HUES6 (cell line): ENCODE measurements around the gene PEPD.

Experiments
- H3K27ac ChIP-seq: 2 replicates; pipeline ENCODE4 v1.7.0; 2013; ENCODE audit warnings: low read depth, mild to moderate bottlenecking, low read length, inconsistent platforms
- H3K27me3 ChIP-seq: 2 replicates; pipeline ENCODE4 v1.6.1; 2013; ENCODE audit warnings: low read length; ENCODE audit not compliant: control insufficient read depth, insufficient read depth
- H3K36me3 ChIP-seq: 2 replicates; pipeline ENCODE4 v1.6.1; 2013; ENCODE audit warnings: low read length; ENCODE audit not compliant: control insufficient read depth, insufficient read depth
- H3K4me1 ChIP-seq: 2 replicates; pipeline ENCODE4 v1.6.1; 2013; ENCODE audit warnings: low read length; ENCODE audit not compliant: control insufficient read depth, insufficient read depth
- H3K4me3 ChIP-seq: 2 replicates; pipeline ENCODE4 v1.5.1; 2013; ENCODE audit warnings: low read depth, low read length
- H3K9ac ChIP-seq: one replicate; pipeline ENCODE4 v1.6.1; 2013; ENCODE audit warnings: mild to moderate bottlenecking, low read length
- H3K9me3 ChIP-seq: 2 replicates; pipeline ENCODE4 v1.6.1; 2013; ENCODE audit warnings: low read depth, low read length; ENCODE audit not compliant: control insufficient read depth, insufficient read depth

PEPD gene

DNA sequence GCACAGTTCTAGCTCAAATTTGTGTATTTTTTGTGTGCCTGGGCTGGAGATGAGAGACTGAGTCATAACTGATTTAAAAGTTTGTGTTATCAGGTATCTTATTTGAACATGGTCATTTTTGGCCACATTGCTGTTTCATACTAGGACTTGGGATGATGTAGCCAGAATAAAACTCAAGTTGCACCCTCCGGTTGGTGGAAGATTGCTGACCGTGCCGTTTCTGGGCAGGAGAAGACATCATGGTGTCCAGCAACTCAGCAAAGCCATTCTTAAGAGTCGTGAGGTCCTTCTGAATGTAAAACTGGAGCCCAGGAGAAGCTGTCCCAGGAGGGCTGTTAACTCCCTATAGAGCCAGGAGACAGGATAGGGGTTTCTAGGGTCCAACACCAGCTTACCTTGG lies 140.5 kb downstream of the PEPD start:
- no peaks in the 10 kb centered on the region for H3K27me3 ChIP-seq
- no peak overlapping the region for H3K27ac ChIP-seq
- H3K9ac ChIP-seq: no peak overlapping the region
- H3K9me3 ChIP-seq: no peaks in the 10 kb centered on the region
- peaks cover 21% of the 10 kb centered on the region for H3K36me3 ChIP-seq
- H3K4me3 ChIP-seq: no peak overlapping the region
- peaks cover 41% of the 10 kb centered on the region for H3K4me1 ChIP-seq

- H3K4me3 ChIP-seq: no peak overlapping the region
These were observed 142.3 kb downstream of the PEPD start for GRCh38 chr19:33379151-33379829.

GRCh38 chr19:33377586-33378475 lies 143.8 kb downstream of the PEPD start:
- peaks cover 16% of the 10 kb centered on the region for H3K36me3 ChIP-seq
- no peak overlapping the region for H3K27ac ChIP-seq
- H3K9me3 ChIP-seq: no peaks in the 10 kb centered on the region
- H3K4me1 ChIP-seq: peaks cover 52% of the 10 kb centered on the region
- no peaks in the 10 kb centered on the region for H3K27me3 ChIP-seq
- no peak overlapping the region for H3K4me3 ChIP-seq
- no peak overlapping the region for H3K9ac ChIP-seq

More at GRCh38 chr19:33379151-33379829, 142.3 kb downstream of the PEPD start:
- H3K4me1 ChIP-seq: peaks cover 52% of the 10 kb centered on the region
- no peaks in the 10 kb centered on the region for H3K27me3 ChIP-seq
- H3K36me3 ChIP-seq: peaks cover 16% of the 10 kb centered on the region
- H3K9me3 ChIP-seq: no peaks in the 10 kb centered on the region
- H3K9ac ChIP-seq: no peak overlapping the region
- no peak overlapping the region for H3K27ac ChIP-seq

GRCh38 chr19:33376941-33377557 lies 144.5 kb downstream of the PEPD start:
- no peak overlapping the region for H3K27ac ChIP-seq
- H3K4me1 ChIP-seq: peaks cover 50% of the 10 kb centered on the region
- H3K27me3 ChIP-seq: no peaks in the 10 kb centered on the region
- no peaks in the 10 kb centered on the region for H3K9me3 ChIP-seq
- H3K9ac ChIP-seq: no peak overlapping the region
- H3K36me3 ChIP-seq: peaks cover 16% of the 10 kb centered on the region
- H3K4me3 ChIP-seq: no peak overlapping the region

DNA sequence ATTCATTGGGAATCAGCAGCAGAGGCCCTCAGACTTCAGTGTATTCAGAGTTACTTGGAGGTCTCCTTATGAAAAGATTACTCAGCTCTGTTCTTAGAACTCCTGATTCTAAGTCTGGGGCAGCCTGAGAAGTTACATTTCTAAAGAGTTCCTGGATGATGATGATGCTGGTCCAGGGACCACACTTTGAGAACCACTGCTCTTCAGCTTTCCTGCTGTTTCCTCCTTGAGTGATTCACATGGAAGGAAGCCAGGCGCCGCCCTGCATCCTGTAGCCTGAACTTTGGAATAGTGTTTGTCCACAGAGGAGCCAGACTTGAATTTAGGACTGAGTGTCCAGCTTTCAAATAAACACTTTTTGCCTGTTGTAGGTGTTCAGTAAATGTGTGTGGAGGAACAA lies 145.2 kb downstream of the PEPD start:
- H3K9ac ChIP-seq: no peak overlapping the region
- no peak overlapping the region for H3K27ac ChIP-seq
- peaks cover 47% of the 10 kb centered on the region for H3K4me1 ChIP-seq
- peaks cover 16% of the 10 kb centered on the region for H3K36me3 ChIP-seq
- H3K4me3 ChIP-seq: no peak overlapping the region
- H3K9me3 ChIP-seq: no peaks in the 10 kb centered on the region
- no peaks in the 10 kb centered on the region for H3K27me3 ChIP-seq

DNA sequence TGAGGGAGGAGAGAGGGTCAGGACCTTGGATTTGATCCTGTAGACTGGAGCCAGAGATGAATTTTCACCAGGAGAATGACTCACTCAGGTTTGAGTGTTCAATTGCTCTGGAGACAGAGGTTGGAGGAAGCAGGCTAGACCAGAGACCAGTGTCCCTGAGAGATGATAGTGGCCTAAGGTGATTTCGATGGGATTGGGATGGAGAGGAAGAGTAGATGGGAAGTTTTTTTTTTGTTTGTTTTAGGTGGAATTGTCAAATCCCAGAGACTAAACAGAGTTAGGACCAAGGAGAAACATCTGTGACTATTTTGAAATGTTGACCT lies 145.8 kb downstream of the PEPD start:
- peaks cover 41% of the 10 kb centered on the region for H3K4me1 ChIP-seq
- no peaks in the 10 kb centered on the region for H3K27me3 ChIP-seq
- H3K36me3 ChIP-seq: peaks cover 11% of the 10 kb centered on the region
- 0 out of 2 replicates have a peak overlapping the region, but pooled peaks have one; percentile 95 for H3K4me3 ChIP-seq
- H3K9me3 ChIP-seq: no peaks in the 10 kb centered on the region
- H3K9ac ChIP-seq: no peak overlapping the region
- H3K27ac ChIP-seq: no peak overlapping the region

GRCh38 chr19:33375156-33375836 lies 146.3 kb downstream of the PEPD start:
- Histone ChIP-seq H3K9me3 (no peaks in the 10 kb centered on the region), H3K4me1 (peaks cover 40% of the 10 kb centered on the region), H3K27ac (no peak overlapping the region), H3K27me3 (no peaks in the 10 kb centered on the region), H3K4me3 (peak overlapping the region; percentile 95), H3K36me3 (peaks cover 11% of the 10 kb centered on the region), H3K9ac (no peak overlapping the region)

DNA sequence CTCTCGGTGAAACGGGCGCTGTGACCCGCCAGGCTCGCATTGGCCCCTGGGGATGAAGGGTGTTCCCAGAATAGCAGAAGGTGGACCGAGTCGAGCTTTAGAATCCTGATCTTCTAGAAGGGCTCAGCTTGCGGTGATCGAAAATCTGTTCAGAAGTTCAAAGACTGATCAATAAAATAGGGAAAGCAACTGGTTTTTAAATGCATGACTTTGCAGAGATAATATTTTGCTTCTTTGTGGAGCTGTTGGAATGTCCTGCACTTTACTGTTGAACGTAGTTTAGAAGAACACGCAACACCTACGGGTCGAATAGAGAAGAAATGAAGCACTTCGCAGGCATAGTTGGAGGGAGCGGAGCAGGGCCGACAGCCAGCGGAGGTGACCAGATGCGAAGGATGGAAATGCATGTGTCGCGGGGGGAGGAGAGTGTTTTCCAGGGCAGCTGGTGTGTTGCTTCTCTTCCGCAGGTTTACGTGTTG lies 147.3 kb downstream of the PEPD start:
- H3K4me1 ChIP-seq: peaks cover 39% of the 10 kb centered on the region
- no peaks in the 10 kb centered on the region for H3K9me3 ChIP-seq
- peak overlapping the region; percentile 97 for H3K9ac ChIP-seq
- H3K36me3 ChIP-seq: peaks cover 7% of the 10 kb centered on the region
- H3K27me3 ChIP-seq: no peaks in the 10 kb centered on the region
- peak overlapping the region; percentile 95 for H3K4me3 ChIP-seq
- H3K27ac ChIP-seq: no peak overlapping the region

- Histone ChIP-seq H3K27me3 (no peaks in the 10 kb centered on the region), H3K4me3 (peak within 1 kb of the TSS; percentile 95), H3K27ac (peak within 1 kb of the TSS; percentile 90; the same call in 1 of the 2 replicates), H3K9me3 (no peaks in the 10 kb centered on the region), H3K36me3 (0 out of 2 replicates have a peak, but pooled peaks cover under 1% of the 10 kb centered on the region), H3K4me1 (peaks cover 33% of the 10 kb centered on the region), H3K9ac (peak within 1 kb of the TSS; percentile 97)
These were observed 147.9 kb downstream of the PEPD start, which contains the start of gene CEBPG for GRCh38 chr19:33373453-33374235. Gene CEBPG (plus strand): TSS chr19:33373709. CDS start chr19:33379240, 5,531 bp downstream.

DNA sequence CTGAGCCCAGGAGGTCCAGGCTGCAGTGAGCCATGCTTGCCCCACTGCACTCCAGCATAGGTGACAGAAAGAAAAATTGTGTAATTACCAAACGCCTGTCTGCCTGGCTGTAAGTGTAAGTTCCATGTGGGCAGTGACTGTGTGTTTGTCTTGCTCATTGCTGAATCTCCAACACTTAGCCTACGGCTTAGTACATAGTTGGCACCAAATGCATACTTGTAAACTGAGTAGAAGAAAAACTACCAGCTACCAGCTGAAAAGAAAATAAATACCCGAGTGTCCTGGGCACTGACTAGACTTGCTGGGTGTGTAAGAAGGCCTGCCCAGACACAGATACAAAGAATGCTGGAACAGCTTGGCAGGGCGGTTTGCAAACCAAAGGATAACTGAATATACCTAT lies 150.8 kb downstream of the PEPD start:
- no peak overlapping the region for H3K9ac ChIP-seq
- no peaks in the 10 kb centered on the region for H3K9me3 ChIP-seq
- no peak overlapping the region for H3K27ac ChIP-seq
- H3K36me3 ChIP-seq: no peaks in the 10 kb centered on the region
- H3K4me1 ChIP-seq: peaks cover 10% of the 10 kb centered on the region
- no peak overlapping the region for H3K4me3 ChIP-seq
- H3K27me3 ChIP-seq: no peaks in the 10 kb centered on the region
